IPS-15b (cell line): ENCODE measurements around the gene FOXD2.
A peak's percentile ranks its signal among the peaks of the same experiment; 100 is the strongest.

Experiments used
- H3K27me3 ChIP-seq: one replicate; pipeline ENCODE4 v1.6.1; 2013; ENCODE audit warnings: low read length; ENCODE audit not compliant: control insufficient read depth, insufficient read depth
- H3K36me3 ChIP-seq: one replicate; pipeline ENCODE4 v1.6.1; 2013; ENCODE audit warnings: low read length; ENCODE audit not compliant: control insufficient read depth, insufficient read depth
- H3K4me1 ChIP-seq: one replicate; pipeline ENCODE4 v1.6.1; 2013; ENCODE audit warnings: mild to moderate bottlenecking, low read length; ENCODE audit not compliant: control insufficient read depth, insufficient read depth
- H3K4me3 ChIP-seq: one replicate; pipeline ENCODE4 v1.5.1; 2013; ENCODE audit warnings: low read depth, low read length
- H3K9ac ChIP-seq: one replicate; pipeline ENCODE4 v1.6.1; 2013; ENCODE audit warnings: low read depth, mild to moderate bottlenecking, low read length
- H3K9me3 ChIP-seq: one replicate; pipeline ENCODE4 v1.6.1; 2013; ENCODE audit warnings: mild to moderate bottlenecking, low read length; ENCODE audit not compliant: control insufficient read depth, insufficient read depth

The FOXD2 gene

DNA sequence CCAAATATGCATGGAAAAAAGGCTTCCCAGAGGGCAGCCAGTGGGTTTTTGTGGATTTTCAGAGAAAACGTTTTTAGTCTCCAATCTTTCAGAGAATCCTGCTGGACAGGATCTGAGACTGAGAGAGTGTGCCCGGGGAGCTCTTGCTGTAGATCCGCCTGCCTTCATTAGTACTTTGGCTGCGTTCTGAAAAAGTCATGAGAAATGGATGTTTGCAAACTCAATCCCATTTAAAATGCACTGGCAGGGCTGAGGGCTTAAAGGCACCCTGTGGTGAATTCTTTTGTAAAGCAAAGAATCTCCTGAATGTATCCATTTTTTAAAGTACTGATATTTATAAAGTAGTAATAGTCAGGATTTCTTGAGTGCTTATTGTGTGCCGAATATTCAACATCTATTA lies 22.2 kb downstream of the FOXD2 start:
- Histone ChIP-seq H3K9me3 (no peaks in the 10 kb centered on the region), H3K36me3 (no peaks in the 10 kb centered on the region), H3K27me3 (peaks cover 30% of the 10 kb centered on the region), H3K4me3 (peak overlapping the region; percentile 5), H3K9ac (no peak overlapping the region), H3K4me1 (peaks cover 21% of the 10 kb centered on the region)

DNA sequence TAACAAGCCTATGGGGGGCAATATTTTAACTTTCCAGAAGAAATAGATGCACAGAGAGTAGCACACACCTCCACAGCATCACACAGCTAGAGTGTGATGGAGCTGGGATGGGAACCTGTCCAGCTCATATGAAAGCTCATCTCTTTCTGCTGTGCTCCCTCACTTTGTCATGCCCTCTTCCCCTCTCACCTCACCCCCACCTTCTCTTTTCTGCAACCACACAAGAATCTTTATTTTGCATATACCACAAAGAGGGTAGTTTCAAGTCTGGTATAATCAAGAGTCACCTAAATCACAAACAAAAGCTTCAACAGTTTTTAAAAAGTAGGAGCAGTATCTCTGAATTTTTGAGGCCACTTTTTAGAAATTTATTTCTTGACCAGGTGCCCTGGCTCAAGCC lies 22.6 kb downstream of the FOXD2 start:
- Histone ChIP-seq H3K36me3 (no peaks in the 10 kb centered on the region), H3K9me3 (no peaks in the 10 kb centered on the region), H3K9ac (no peak overlapping the region), H3K4me3 (no peak overlapping the region), H3K27me3 (peaks cover 28% of the 10 kb centered on the region), H3K4me1 (peaks cover 21% of the 10 kb centered on the region)

DNA sequence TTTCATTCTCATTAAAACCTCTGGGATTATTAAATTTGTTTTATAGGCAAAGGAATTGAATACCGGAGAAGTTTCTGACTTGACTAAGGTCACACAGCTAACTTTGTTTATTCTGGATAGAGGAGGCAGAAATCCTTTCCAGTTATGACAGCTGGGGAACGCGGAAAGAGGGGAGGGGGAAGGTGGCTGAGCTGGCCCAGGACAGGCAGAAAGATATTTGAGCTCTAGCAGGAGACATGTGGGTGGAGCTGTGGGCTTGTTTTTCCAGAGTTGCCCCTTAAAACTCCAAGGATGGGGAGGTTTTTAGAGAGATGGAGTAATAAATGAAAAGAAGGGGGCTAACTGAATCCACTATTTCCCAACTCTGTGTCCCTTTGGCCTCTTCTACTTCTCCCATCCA lies 27.8 kb downstream of the FOXD2 start:
- peaks cover 23% of the 10 kb centered on the region for H3K27me3 ChIP-seq
- H3K36me3 ChIP-seq, result no peaks in the 10 kb centered on the region
- no peaks in the 10 kb centered on the region for H3K9me3 ChIP-seq
- H3K4me1 ChIP-seq, result peaks cover 9% of the 10 kb centered on the region
- H3K4me3 ChIP-seq, result no peak overlapping the region
- no peak overlapping the region for H3K9ac ChIP-seq

DNA sequence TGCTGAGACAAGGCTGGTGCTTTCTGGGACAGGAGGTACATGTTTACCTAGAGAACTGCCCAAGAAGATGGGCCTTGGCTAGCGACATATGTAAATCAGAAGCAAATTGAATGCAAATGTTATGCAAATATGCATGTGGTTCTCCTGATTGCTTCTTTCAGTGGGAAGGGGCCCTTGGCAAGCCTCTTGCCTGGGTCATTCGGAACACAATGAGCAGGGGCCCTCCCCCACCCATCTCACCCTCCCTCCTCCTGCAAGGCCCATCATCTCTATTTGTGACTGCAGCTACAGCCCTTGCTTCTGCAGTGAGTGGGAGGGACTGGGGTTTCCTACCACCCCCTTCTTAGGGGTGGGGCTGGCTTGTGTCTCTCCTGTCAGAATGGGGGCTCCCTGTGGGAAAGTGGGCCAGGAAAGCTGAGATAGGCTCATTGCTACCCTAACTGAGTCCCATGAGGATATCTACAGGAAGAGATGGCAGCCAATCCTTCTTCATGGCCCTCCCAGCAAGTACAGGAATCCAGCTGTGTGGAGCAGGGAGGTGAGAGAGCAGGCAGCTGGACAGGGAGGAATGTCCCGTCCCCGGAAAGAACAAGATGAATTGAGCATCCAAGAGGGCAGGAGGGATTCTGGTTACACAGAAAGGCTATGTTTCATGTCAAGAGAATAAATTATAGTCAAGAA lies 31.0 kb downstream of the FOXD2 start:
- Histone ChIP-seq H3K27me3 (peaks cover 11% of the 10 kb centered on the region), H3K4me3 (no peak overlapping the region), H3K4me1 (peaks cover 9% of the 10 kb centered on the region), H3K36me3 (no peaks in the 10 kb centered on the region), H3K9me3 (no peaks in the 10 kb centered on the region), H3K9ac (no peak overlapping the region)

DNA sequence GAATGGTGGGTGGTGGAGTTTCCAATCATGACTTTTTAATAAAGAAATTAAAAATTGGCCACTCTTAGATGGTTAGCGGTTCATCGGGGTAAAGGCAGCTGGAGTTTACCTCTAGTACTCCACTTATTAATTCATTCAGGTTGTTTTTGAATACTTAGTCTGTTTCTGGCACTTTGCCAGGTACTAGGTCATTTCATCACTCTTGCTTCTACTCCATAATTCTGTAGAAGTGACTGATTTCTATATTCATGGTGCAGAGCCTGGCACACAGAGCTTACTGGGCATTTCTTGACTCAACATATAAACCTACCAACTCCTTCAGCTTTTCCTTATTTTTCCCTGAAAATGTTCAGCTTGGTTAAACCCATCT lies 31.5 kb downstream of the FOXD2 start:
- H3K27me3 ChIP-seq, result peaks cover 11% of the 10 kb centered on the region
- no peaks in the 10 kb centered on the region for H3K36me3 ChIP-seq
- no peak overlapping the region for H3K4me3 ChIP-seq
- peaks cover 13% of the 10 kb centered on the region for H3K4me1 ChIP-seq
- H3K9me3 ChIP-seq, result no peaks in the 10 kb centered on the region
- H3K9ac ChIP-seq, result no peak overlapping the region

DNA sequence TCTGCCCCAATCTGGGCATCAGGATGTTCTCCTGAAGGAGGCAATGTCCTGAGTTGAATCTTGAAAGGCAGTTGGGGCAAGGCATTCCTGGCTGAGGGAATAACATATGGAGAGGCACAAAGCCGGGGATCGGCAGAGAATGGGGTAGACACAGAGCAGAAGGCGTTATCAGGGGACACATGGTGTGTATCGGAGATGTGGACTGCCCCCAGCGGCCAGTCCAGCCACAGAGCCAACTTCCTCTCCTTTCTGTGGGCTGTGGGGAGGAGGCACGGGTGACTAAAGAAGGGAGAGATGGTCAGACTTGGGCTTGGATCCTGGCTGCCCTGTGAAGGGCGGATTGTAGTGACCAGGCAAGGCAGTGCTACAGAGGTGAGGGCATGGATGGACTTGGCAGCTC lies 32.1 kb downstream of the FOXD2 start:
- H3K4me3 ChIP-seq, result no peak overlapping the region
- H3K36me3 ChIP-seq, result no peaks in the 10 kb centered on the region

DNA sequence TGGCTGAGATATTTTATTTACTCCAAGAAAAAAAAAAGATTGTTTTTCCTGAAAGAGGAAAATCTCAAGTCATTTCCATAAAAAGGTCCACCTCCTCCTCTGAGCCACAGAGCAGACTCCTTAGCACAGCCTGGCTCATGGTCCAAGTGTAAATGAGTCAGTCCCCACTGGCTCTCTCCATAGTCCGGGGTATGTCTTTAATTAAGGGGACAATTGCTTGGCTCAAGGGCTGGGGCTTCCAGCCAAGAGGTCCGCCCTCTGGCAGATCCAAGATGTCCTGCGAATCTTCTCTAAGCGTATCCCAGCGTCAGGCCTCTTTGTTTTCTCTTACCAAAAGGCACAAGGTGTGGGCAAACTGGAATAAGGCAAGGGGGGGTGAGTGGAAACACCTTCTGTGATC lies 33.3 kb downstream of the FOXD2 start:
- H3K27me3 ChIP-seq, result peaks cover 11% of the 10 kb centered on the region
- no peak overlapping the region for H3K9ac ChIP-seq
- H3K9me3 ChIP-seq, result no peaks in the 10 kb centered on the region
- H3K36me3 ChIP-seq, result no peaks in the 10 kb centered on the region
- peaks cover 18% of the 10 kb centered on the region for H3K4me1 ChIP-seq
- H3K4me3 ChIP-seq, result no peak overlapping the region

More for the DNA sequence above, 32.1 kb downstream of the FOXD2 start:
- Histone ChIP-seq H3K9me3 (no peaks in the 10 kb centered on the region), H3K9ac (no peak overlapping the region), H3K27me3 (peaks cover 11% of the 10 kb centered on the region), H3K4me1 (peaks cover 18% of the 10 kb centered on the region)

DNA sequence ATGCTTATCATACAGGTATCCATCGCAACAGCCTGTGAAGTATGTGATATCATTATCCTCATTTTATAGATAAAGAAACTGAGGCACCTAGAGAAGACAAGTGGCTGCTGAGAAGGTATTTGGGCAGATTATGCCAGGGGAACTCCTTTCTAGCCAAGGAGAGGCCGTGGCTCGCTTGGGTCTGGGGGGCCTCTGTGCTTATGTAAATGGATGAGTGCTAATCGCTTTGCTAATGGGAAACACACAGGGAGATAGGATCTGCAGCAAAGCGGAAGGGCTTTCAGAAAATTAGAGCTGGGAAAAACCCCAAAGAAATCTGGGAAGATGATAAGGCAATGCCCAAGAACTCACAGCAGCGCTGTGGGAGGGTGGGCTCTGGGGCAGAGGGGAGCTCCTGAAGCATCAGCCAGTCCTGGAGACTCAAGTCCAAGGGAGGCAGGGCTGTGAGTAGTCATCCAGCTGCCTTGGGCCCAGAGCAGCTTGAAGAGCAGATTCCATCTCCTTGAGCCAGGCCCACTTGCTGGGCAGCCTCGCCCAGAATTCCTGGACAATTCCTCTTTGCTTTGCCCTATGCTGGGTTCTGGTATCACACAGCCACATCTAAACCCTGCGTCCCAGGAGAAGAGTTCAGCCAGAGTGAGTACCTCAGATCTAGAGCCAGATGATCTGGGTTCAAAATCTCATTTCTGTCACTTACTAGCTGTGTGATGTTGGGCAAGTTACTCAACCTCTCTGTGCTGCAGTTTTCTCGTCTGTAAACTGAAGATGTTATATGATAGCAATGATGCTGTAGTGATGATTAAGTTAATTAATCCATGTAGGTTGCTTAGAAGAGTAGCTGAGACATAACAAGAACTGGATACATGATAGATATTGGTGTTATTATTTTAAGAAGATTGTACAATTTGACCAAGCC lies 36.7 kb downstream of the FOXD2 start:
- Histone ChIP-seq H3K36me3 (no peaks in the 10 kb centered on the region), H3K4me3 (no peak overlapping the region), H3K27me3 (peaks cover 8% of the 10 kb centered on the region), H3K4me1 (peaks cover 8% of the 10 kb centered on the region), H3K9me3 (no peaks in the 10 kb centered on the region), H3K9ac (no peak overlapping the region)

DNA sequence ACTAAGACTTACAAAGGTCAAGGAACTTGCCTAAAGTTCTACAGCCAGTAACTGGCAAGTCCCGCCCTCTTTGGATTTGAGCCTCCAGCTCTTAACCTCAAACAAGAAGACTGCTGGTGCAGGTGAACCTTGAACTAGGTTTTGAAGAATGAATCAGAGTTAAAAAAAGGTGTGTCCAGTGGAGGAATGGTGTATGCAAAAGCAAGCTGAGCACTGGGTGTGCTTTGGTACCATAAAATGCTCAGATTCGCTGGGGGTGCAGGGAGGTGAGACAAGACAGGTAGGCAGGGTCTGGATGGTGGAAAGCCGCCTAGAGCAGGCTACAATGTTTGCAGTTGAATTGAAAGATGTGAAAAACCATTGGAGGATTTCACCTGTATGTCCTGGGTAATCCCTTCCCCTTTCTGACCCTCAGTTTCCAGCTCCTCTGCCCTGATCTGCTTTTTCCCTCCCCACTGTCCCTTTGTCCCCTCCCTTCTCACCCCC lies 39.8 kb downstream of the FOXD2 start:
- Histone ChIP-seq H3K4me3 (no peak overlapping the region), H3K4me1 (peaks cover 8% of the 10 kb centered on the region), H3K27me3 (peaks cover 7% of the 10 kb centered on the region), H3K9me3 (no peaks in the 10 kb centered on the region), H3K36me3 (no peaks in the 10 kb centered on the region), H3K9ac (no peak overlapping the region)

DNA sequence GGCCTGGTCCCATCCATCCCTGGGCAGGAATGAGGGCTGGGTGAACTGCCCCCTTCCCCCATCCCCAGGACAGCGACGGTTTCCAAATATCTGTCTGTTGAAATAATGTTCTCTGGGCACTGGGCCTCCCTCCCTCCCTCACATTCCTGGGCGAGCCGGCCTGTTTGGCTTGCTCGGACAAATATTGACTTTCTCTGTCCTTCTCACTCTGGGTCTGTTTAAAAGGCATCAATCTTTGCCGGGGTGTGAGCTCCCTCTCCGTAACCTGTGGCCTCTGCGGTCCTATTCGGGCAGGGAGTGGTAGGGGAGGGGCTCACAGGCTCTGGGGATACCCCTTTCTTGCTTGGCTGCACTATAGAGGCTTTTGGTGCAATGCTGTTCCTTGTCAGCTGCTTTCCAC lies 40.2 kb downstream of the FOXD2 start:
- Histone ChIP-seq H3K27me3 (peaks cover 7% of the 10 kb centered on the region), H3K36me3 (no peaks in the 10 kb centered on the region), H3K4me1 (peaks cover 8% of the 10 kb centered on the region), H3K4me3 (no peak overlapping the region), H3K9me3 (no peaks in the 10 kb centered on the region), H3K9ac (no peak overlapping the region)

DNA sequence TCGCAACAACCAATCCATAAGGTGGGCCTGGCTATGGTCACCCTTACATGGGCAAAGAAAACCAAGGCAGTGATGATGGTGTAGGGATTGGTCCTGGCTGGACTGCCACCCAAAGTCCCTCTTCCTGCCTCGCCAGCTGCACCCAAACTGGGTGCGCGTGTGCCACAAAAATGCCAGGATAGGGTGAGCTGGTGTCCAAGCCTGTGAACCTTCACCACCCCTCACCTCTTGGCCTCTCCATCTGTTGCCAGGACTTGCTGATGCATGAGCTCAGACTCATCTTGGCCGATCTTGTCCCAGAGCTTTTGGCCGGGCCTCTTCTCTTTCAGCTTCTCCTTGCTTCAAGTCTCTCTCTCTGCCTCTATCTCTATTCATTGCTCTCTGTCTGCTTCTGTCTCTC lies 41.8 kb downstream of the FOXD2 start:
- Histone ChIP-seq H3K4me1 (peaks cover 2% of the 10 kb centered on the region), H3K36me3 (no peaks in the 10 kb centered on the region), H3K4me3 (no peak overlapping the region), H3K9me3 (no peaks in the 10 kb centered on the region), H3K27me3 (peaks cover 7% of the 10 kb centered on the region), H3K9ac (no peak overlapping the region)

DNA sequence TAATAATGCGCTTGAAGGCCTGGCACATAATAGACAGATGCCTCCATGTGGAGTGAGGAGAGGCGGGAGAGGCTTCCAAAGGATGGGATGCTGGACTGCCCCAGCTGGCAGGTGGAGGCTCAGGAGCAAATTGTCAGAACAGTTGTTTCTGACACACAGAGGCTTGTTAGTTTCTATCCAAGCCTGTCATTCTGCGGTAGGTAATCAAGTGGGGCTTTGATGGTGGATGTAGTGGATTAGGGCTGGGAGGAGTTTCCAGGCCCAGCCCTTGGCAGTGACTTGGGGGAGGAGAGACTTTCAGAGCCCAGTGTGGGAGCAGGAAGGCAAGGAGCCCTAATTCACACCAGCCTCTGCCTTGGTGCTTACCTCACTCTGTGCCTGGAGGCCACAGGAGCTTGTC lies 44.1 kb downstream of the FOXD2 start:
- no peaks in the 10 kb centered on the region for H3K4me1 ChIP-seq
- peaks cover 9% of the 10 kb centered on the region for H3K27me3 ChIP-seq
- H3K9ac ChIP-seq, result no peak overlapping the region

More for the DNA sequence above, 44.1 kb downstream of the FOXD2 start:
- H3K4me3 ChIP-seq, result no peak overlapping the region
- no peaks in the 10 kb centered on the region for H3K36me3 ChIP-seq
- H3K9me3 ChIP-seq, result no peaks in the 10 kb centered on the region
